Stimulated activated CD4-positive, alpha-beta T cell treated with anti-CD3 and anti-CD28 coated beads, Interleukin-4, amount 100 ng/mL, for 48 hours (primary cell): ENCODE results near the gene CYTL1.
"Not testable (repeated sequence)": the region's sequence is repeated elsewhere in the genome, so short reads cannot be mapped to it uniquely, and the experiment has no call there.

Experiments
- DNase-seq, 2 donors: peaks; one replicate each; pipeline ENCODE4 v3.0.0-alpha.2; 2020; ENCODE audit warnings: low read depth in 2 of 2

The CYTL1 gene

GRCh38 chr4:5033281-5033841 is 14.1 kb upstream of the CYTL1 start:
- DNase-seq = no peak

- no peak for DNase-seq
These were observed 13.6 kb upstream of the CYTL1 start for GRCh38 chr4:5032813-5033212.

GRCh38 chr4:5030927-5031326 is 11.7 kb upstream of the CYTL1 start:
- DNase-seq = no peak

- no peak for DNase-seq
These were observed 11.0 kb upstream of the CYTL1 start for GRCh38 chr4:5030221-5030620.

- no peak for DNase-seq
These were observed 10.2 kb upstream of the CYTL1 start for GRCh38 chr4:5029447-5029846.

GRCh38 chr4:5028480-5028879 is 9.2 kb upstream of the CYTL1 start:
- no peak for DNase-seq

GRCh38 chr4:5027346-5027745 is 8.1 kb upstream of the CYTL1 start:
- no peak for DNase-seq

- DNase-seq = no peak
These were observed 7.1 kb upstream of the CYTL1 start for GRCh38 chr4:5026371-5026770.

GRCh38 chr4:5024673-5025072 is 5.4 kb upstream of the CYTL1 start:
- no peak for DNase-seq

- DNase-seq = no peak
These were observed 2.3 kb upstream of the CYTL1 start for GRCh38 chr4:5021546-5021945.

- DNase-seq = no peak
These were observed 1.1 kb upstream of the CYTL1 start for GRCh38 chr4:5020341-5020740.

- no peak for DNase-seq
These were observed 538 bp upstream of the CYTL1 start for GRCh38 chr4:5019796-5020195.

- no peak for DNase-seq
These were observed 655 bp downstream of the CYTL1 start for GRCh38 chr4:5018603-5019002.

GRCh38 chr4:5018096-5018495 is 1.2 kb downstream of the CYTL1 start:
- DNase-seq = no peak

- DNase-seq = no peak
These were observed 5.1 kb downstream of the CYTL1 start for GRCh38 chr4:5014007-5014682.

GRCh38 chr4:5012958-5013357 is 6.3 kb downstream of the CYTL1 start:
- no peak for DNase-seq

- no peak for DNase-seq
These were observed 6.9 kb downstream of the CYTL1 start for GRCh38 chr4:5012244-5012898.

GRCh38 chr4:5010984-5011383 is 8.3 kb downstream of the CYTL1 start:
- no peak for DNase-seq

GRCh38 chr4:5009796-5010195 is 9.5 kb downstream of the CYTL1 start:
- no peak for DNase-seq

- not testable (repeated sequence) for DNase-seq
These were observed 12.3 kb downstream of the CYTL1 start for GRCh38 chr4:5006932-5007331.

- DNase-seq = no peak
These were observed 14.8 kb downstream of the CYTL1 start for GRCh38 chr4:5004496-5004895.

- no peak for DNase-seq
These were observed 15.3 kb downstream of the CYTL1 start for GRCh38 chr4:5003918-5004317.

- no peak for DNase-seq
These were observed 15.8 kb downstream of the CYTL1 start for GRCh38 chr4:5003372-5003857.
